SK-MEL-5 (cell line): Measurements from ENCODE around the gene CD81. TPM values are rescaled to one million over a fixed set of nuclear protein-coding genes. Genes with fewer than 3 reads are reported as not detected.

ENCODE experiments used
- small RNA-seq, 2 experiments: library from RNA; depleted of rRNA; stranded (forward); fragments of <200 nt; gene quantifications; one replicate each; pipeline ENCODE3, GENCODE V24; 2014
- total RNA-seq: library from RNA; depleted of rRNA; stranded (reverse); fragments of >200 nt; shearing (Covaris generic); gene quantifications from 2 replicates; pipeline ENCODE4 v1.2.3, GENCODE V29; 2014; rRNA removed

Gene CD81
- total RNA-seq, 1 experiment from 2014 or later, result 132 TPM

Small RNAs within 50 kb of the gene (small RNA-seq; reads per million reads assigned to genes)
- 0 reads per million in 2 experiments for gene RF00019

Other genes with a start within 250 kb of the CD81 start
- gene IGF2, start 237.9 kb upstream of the CD81 start, total RNA-seq, result 0.03 and 0.27 TPM in 2 replicates
- not detected in 2 replicates for gene INS, start 216.1 kb upstream of the CD81 start, total RNA-seq
- not detected in 2 replicates for gene TH, start 205.5 kb upstream of the CD81 start, total RNA-seq
- gene ASCL2, start 106.7 kb upstream of the CD81 start, total RNA-seq, result not detected in 2 replicates
- gene C11orf21, start 75.4 kb upstream of the CD81 start, total RNA-seq, result not detected in 2 replicates
- not detected in 2 replicates for gene TSPAN32, start 75.3 kb upstream of the CD81 start, total RNA-seq
- 36.5 and 43.3 TPM in 2 replicates for gene TSSC4, start 23.4 kb downstream of the CD81 start, total RNA-seq
- gene TRPM5, start 67.2 kb downstream of the CD81 start, total RNA-seq, result not detected in 2 replicates
- 0.71 TPM in 1 of 2 replicates, not detected in the other for gene KCNQ1, start 67.7 kb downstream of the CD81 start, total RNA-seq